Keratinocyte (primary cell): ENCODE data around the gene PHACTR1. TPM values are rescaled to one million over a fixed set of nuclear protein-coding genes. Genes with fewer than 3 reads are reported as not detected.

Experiments
- DNase-seq: peaks from one replicate; pipeline ENCODE4 v3.0.0-alpha.2; 2011; ENCODE audit warnings: low read depth, missing footprints, low spot score
- FAIRE-seq: peaks from 2 replicates; lab custom pipeline; 2011; peaks lifted over from hg19 to GRCh38; lab: Jason Lieb, UNC
- H2AFZ ChIP-seq: 2 replicates; pipeline ENCODE4 v1.6.0; 2012; ENCODE audit warnings: low read length, control low read depth, inconsistent platforms; ENCODE audit not compliant: control insufficient read depth
- H3K27ac ChIP-seq: 2 replicates; pipeline ENCODE4 v1.5.1; 2011; ENCODE audit warnings: low read length; ENCODE audit not compliant: control insufficient read depth, insufficient read depth
- H3K27me3 ChIP-seq: 3 replicates; pipeline ENCODE4 v1.6.0; 2011; ENCODE audit warnings: low read length; ENCODE audit not compliant: control insufficient read depth, insufficient read depth; ENCODE audit errors: extremely low read depth
- H3K36me3 ChIP-seq, 2 experiments: 2 replicates in 1 of 2; 3 replicates in 1 of 2; pipeline ENCODE4 v1.5.1; 2011; ENCODE audit warnings: low read length in 2 of 2, mild to moderate bottlenecking in 1 of 2; ENCODE audit not compliant: control insufficient read depth in 2 of 2, insufficient read depth in 2 of 2; ENCODE audit errors: extremely low read depth in 1 of 2
- H3K4me1 ChIP-seq: 3 replicates; pipeline ENCODE4 v1.5.1; 2011; ENCODE audit warnings: low read length; ENCODE audit not compliant: control insufficient read depth, insufficient read depth; ENCODE audit errors: extremely low read depth
- H3K4me2 ChIP-seq: 3 replicates; pipeline ENCODE4 v1.6.0; 2011; ENCODE audit warnings: low read depth, low read length; ENCODE audit not compliant: control insufficient read depth, insufficient read depth; ENCODE audit errors: extremely low read depth
- H3K4me3 ChIP-seq, 3 experiments: fragments of 200-600 bp in 1 of 3; sonication (generic) in 1 of 3; 2 replicates in 2 of 3; 3 replicates in 1 of 3; pipeline ENCODE4 v1.5.1; 2011 to 2016; ENCODE audit warnings: low read length in 3 of 3, mild to moderate bottlenecking in 3 of 3, control low read depth in 2 of 3, inconsistent platforms in 1 of 3, low read depth in 1 of 3, mixed read lengths in 1 of 3, mixed run types in 1 of 3, moderate library complexity in 1 of 3; ENCODE audit not compliant: control insufficient read depth in 2 of 3, insufficient read depth in 2 of 3; ENCODE audit errors: extremely low read depth in 1 of 3
- H3K79me2 ChIP-seq: 2 replicates; pipeline ENCODE4 v1.6.0; 2012; ENCODE audit warnings: low read length; ENCODE audit not compliant: control insufficient read depth, insufficient read depth
- H3K9ac ChIP-seq: 3 replicates; pipeline ENCODE4 v1.6.0; 2011; ENCODE audit warnings: low read length; ENCODE audit not compliant: control insufficient read depth, insufficient read depth; ENCODE audit errors: extremely low read depth
- H3K9me1 ChIP-seq: 3 replicates; pipeline ENCODE4 v1.6.0; 2011; ENCODE audit warnings: low read length; ENCODE audit not compliant: control insufficient read depth, insufficient read depth; ENCODE audit errors: extremely low read depth
- H3K9me3 ChIP-seq: 2 replicates; pipeline ENCODE4 v1.5.1; 2012; ENCODE audit warnings: low read depth, low read length; ENCODE audit not compliant: control insufficient read depth
- H4K20me1 ChIP-seq: 3 replicates; pipeline ENCODE4 v1.6.0; 2011; ENCODE audit warnings: low read length; ENCODE audit not compliant: control insufficient read depth, insufficient read depth; ENCODE audit errors: extremely low read depth
- CTCF ChIP-seq, 3 experiments: IDR thresholded peaks in 1 of 3; conservative IDR thresholded peaks in 1 of 3; optimal IDR thresholded peaks in 1 of 3; 2 replicates in 2 of 3; 3 replicates in 1 of 3; pipeline versions ENCODE3 to v1.5.1; 2011; ENCODE audit warnings: low read length in 3 of 3, mild to moderate bottlenecking in 3 of 3, moderate library complexity in 2 of 3, control low read depth in 1 of 3, inconsistent platforms in 1 of 3; ENCODE audit not compliant: insufficient read depth in 2 of 3; ENCODE audit errors: extremely low read depth in 1 of 3
- EZH2 ChIP-seq: IDR thresholded peaks from one replicate; pipeline ENCODE4 v1.6.1; 2012; ENCODE audit warnings: inconsistent platforms, mild to moderate bottlenecking, low read length, moderate library complexity
- dilution Hi-C: fragments of 300-500 bp; cut with MboI; formaldehyde crosslinking; loops from one replicate; pipeline ENCODE4 v1.7.0; 2020; ENCODE audit warnings: low sequenced_read_pairs; ENCODE audit not compliant: extremely low pct_ligation_motif_present
- polyA plus RNA-seq, 5 experiments: library from polyadenylated mRNA; depleted of rRNA in 3 of 5; stranded (reverse) in 3 of 5; stranded (forward) in 1 of 5; unstranded in 1 of 5; fragments of >200 nt; gene quantifications; 1 replicate in 1 of 5; 2 replicates in 3 of 5; 3 replicates in 1 of 5; pipeline versions ENCODE4 v1.2.1 to v1.2.3, GENCODE V29; 2011 to 2012; ENCODE audit warnings: missing spikeins in 2 of 5, low read depth in 1 of 5, low replicate concordance in 1 of 5

PHACTR1 gene
- polyA plus RNA-seq, 1 donor (not counting 4 experiments of a cell fraction or from before 2014, with no cell fraction given) = 0.22 TPM

- Histone ChIP-seq H3K36me3 (no peaks in the 10 kb centered on the region), H3K27ac (no peak overlapping the region), H3K4me3 (no peak overlapping the region), H3K27me3 (peaks cover 27% of the 10 kb centered on the region), H3K9me1 (no peaks in the 10 kb centered on the region), H4K20me1 (no peaks in the 10 kb centered on the region), H3K4me1 (no peaks in the 10 kb centered on the region), H3K9me3 (no peaks in the 10 kb centered on the region), H2AFZ (no peak overlapping the region), H3K79me2 (no peaks in the 10 kb centered on the region), H3K9ac (no peak overlapping the region), H3K4me2 (no peak overlapping the region)
- TF ChIP-seq EZH2 = no peak
- TF ChIP-seq CTCF (optimal IDR thresholded peaks at IDR 0.05 in 1 of 3, IDR thresholded peaks at IDR 0.05 in 1 of 3, conservative IDR thresholded peaks at IDR 0.05 in 1 of 3; ENCODE audit: extremely low read depth in 1 of 3, insufficient read depth in 2 of 3, low read length in 3 of 3) = no peak
- no peak for FAIRE-seq
- dilution Hi-C loops = no loop called here
- DNase-seq = no peak
These were observed 33.2 kb downstream of the PHACTR1 start for GRCh38 chr6:12749531-12750379.

- FAIRE-seq = no peak
- Histone ChIP-seq H3K4me2 (no peak overlapping the region), H3K9ac (no peak overlapping the region), H2AFZ (no peak overlapping the region), H3K4me3 (no peak overlapping the region), H3K9me1 (no peaks in the 10 kb centered on the region), H3K79me2 (no peaks in the 10 kb centered on the region), H3K27ac (no peak overlapping the region), H3K4me1 (no peaks in the 10 kb centered on the region), H3K36me3 (no peaks in the 10 kb centered on the region), H3K27me3 (peaks cover 27% of the 10 kb centered on the region), H3K9me3 (no peaks in the 10 kb centered on the region), H4K20me1 (no peaks in the 10 kb centered on the region)
- dilution Hi-C loops = no loop called here
- TF ChIP-seq EZH2 (no peak), CTCF (optimal IDR thresholded peaks at IDR 0.05 in 1 of 3, IDR thresholded peaks at IDR 0.05 in 1 of 3, conservative IDR thresholded peaks at IDR 0.05 in 1 of 3; ENCODE audit: extremely low read depth in 1 of 3, insufficient read depth in 2 of 3, low read length in 3 of 3) (no peak)
- DNase-seq = no peak
These were observed 33.8 kb downstream of the PHACTR1 start for GRCh38 chr6:12750416-12750815.
